Measurements from ENCODE around the gene CEMIP.

The CEMIP gene

DNA sequence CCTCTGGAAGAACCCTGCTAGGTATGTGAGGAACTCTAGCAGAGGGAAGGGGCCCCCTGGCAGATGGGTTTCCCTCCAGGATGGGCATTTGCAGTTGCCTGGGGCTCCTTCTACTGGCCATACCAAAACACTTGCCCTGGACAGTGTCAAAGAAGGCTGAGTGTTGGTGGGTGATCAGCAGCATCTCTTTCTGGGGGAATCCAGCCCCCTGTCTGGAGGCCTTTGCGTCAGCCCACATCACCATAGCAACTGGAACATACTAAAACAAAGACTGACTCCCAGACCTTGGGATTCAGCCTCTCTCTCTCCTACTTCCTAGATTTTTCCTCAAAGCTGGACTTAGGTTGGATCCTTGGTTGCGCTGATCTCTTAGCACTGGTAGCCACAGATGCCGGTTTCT, 8.1 kb downstream of the CEMIP start:
- DNase-seq (ENCODE audit: low read depth in 2 of 2): no peak

DNA sequence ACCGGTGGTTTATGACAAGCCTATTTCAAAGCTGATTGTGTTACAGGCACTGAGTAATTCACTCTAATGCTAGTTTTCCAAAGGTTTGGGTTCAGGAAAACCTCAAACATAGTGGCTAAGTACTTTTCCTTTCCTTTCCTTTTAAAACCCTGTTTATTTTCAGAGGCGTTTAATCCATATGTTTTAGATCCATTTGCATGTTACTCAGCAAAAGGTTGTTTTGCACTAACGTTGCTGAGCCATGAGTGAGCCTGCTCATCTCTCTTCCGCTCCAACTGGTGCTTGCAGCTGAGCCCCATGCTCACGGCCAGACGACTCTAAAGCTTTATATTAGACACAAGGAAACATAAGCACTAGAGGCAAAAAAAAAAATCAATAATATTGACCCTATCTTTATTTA, 9.4 kb downstream of the CEMIP start:
- no peak for DNase-seq (ENCODE audit: low read depth in 2 of 2)

DNA sequence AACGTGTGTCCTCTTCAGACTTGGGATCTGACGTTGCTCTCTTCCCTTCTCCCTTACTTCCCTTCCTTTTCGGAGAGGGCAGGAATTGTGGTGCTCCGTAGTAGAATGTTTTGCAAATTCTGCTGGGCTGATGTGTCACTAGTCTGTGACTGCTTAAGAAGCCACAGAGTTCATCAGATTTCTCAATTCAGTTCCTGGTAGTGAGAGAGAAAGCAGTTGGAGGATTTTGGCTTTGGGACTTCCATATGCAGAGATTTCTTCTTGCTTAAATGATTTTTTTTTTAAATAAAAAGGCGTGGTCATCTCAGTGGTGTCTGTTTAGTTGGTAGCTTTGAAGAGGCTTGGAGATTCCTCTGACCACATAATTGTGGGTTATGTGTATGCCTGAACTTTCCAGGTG, 10.1 kb downstream of the CEMIP start:
- no peak for DNase-seq (ENCODE audit: low read depth in 2 of 2)

DNA sequence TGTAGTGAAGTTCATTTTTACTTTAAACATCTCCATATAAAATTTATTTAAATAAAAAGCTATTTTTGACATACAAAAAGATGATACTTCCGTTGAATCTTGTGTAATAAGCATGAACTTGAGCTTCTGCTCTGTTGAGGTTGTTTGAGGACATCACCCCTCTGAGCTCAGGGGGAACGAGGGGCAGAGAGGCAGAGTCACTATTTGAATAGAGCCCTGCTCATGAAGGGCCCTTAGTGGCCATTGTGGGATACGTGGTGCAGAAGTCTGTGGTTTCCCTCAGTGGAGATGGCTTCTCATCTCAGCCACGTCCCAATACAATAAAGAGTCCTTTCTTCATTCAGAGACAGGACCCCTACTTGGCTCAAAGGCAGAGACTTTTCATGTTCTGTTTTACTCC, 10.6 kb downstream of the CEMIP start:
- DNase-seq (ENCODE audit: low read depth in 2 of 2): no peak

DNA sequence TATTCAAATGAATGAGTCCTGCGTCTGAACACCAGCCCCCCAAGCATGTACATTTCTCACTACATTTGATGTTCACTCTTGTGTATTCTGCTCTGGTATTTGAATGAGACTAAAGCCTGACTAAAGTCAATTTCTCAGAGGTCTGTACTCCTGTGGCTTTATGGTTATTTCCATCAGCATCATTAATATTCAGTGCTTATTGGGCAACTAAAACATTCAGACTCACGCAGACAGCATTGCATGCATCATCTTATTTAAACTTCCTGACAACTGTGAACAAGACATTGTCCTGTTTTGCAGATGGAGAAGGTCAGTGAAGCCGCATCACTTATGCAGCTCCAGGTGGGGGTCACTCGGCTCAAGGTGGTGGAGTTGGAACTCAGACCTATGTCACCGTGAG, 11.1 kb downstream of the CEMIP start:
- DNase-seq (ENCODE audit: low read depth in 2 of 2): no peak

DNA sequence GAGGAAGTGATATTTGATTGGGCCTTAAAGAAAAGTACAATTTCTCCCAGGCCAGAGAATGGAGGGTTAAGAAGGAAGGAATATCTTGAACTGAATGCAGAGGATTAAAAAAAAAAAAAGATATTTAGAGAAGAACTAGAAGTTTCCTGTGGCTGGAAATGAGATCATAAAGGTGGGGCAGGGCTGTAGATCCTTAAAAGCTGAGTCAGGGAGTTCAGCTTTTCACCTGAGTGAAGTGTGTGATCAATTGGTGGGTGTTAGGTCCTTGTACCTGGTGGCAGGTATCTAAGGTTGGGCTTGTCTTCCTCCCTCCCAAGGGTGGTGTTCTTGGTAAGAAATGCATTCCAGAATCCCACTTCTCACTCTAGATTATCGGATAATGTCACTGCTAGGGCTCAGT, 11.8 kb downstream of the CEMIP start:
- DNase-seq (ENCODE audit: low read depth in 2 of 2): no peak

DNA sequence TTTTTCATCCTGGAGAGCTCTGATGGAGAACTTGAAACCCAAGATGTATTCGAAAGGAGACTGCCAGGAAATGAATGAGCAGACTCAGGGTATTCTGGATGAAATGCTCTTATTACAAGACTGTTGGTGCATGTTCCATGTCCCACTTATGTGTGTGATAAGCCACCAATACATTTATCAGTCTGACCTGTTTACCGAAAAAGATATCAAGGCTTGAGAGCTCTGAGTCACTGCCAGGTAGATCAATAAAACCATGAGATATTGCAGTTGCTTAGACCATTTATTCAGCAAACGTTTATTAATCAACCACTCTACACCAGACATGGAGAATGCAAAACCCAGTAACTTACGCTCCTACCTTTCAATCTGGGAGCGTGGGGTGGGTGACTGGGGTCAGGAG, 17.2 kb downstream of the CEMIP start:
- no peak for DNase-seq (ENCODE audit: low read depth in 2 of 2)

DNA sequence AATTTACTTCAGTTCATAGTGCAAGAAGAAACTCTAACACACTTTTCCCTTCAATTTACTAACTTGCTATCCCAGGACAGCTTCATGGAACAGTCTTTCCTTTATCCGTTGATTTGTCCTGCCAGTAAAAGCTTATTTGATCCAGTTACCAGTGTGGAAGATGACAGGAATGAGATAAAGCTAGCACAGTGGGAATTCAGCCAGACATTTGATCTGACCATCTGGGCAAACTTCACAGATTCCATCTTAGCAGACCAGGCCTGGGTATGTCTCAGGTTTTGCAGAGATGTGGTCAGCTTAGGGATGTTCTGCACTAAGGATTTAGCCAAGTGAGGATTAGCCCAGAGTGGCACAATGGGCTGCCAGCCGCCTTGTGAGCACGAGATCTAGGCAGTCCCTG, 19.7 kb downstream of the CEMIP start:
- no peak for DNase-seq (ENCODE audit: low read depth in 2 of 2)

DNA sequence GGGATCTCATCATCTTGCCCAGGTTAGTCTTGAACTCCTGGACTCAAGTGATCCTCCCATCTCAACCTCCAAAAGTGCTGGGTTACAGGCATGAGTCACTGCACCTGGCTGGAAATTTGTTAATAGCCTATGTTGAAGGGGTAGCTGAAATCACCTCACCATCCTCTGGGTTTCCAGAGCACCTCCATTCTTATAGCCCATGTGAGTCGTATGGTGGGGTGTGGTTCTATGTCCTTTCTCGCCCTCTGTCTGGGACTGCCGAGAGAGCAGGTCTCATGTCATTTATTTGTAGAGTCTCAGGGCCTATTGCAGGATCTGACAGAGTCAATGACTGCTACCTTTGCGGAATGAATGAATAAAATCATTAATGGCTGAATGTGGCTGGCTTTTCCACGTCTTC, 20.9 kb downstream of the CEMIP start:
- no peak for DNase-seq (ENCODE audit: low read depth in 2 of 2)

DNA sequence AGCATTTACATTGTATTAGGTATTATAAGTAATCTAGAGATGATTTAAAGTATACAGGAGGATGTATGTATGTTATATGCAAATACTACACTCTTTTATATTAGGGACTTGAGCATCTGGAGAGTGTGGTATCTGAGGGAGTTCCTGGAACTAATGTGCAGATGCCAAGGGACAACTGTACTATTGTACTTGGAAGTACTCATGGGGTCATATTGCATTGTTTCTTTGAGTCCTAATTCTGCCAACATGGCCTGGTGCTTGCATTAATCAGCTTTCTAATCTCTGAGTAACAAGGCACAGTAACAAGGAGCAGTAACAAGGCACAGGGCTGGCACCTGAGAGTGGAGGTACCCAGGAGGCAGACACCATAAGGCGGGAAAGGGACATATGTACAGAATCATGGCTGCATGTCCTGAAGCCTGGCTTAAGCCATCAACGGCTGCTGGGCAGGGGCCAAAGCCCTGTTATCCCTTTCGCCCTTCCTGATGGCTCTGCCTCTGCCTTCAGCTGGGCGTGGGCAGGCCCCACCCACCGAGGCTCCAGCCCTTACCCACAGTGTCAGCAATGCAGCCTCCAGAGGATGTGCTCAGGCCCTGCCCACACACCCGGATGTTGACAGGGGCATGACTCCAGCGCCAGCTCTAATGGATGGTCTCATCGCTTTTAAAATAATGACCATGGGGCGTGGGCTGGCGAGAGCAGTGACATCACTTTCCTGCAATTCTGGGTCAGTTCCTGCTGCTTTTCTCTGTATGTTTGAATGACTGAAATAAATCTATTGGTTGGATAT, 22.9 kb downstream of the CEMIP start:
- DNase-seq (ENCODE audit: low read depth in 2 of 2): no peak

DNA sequence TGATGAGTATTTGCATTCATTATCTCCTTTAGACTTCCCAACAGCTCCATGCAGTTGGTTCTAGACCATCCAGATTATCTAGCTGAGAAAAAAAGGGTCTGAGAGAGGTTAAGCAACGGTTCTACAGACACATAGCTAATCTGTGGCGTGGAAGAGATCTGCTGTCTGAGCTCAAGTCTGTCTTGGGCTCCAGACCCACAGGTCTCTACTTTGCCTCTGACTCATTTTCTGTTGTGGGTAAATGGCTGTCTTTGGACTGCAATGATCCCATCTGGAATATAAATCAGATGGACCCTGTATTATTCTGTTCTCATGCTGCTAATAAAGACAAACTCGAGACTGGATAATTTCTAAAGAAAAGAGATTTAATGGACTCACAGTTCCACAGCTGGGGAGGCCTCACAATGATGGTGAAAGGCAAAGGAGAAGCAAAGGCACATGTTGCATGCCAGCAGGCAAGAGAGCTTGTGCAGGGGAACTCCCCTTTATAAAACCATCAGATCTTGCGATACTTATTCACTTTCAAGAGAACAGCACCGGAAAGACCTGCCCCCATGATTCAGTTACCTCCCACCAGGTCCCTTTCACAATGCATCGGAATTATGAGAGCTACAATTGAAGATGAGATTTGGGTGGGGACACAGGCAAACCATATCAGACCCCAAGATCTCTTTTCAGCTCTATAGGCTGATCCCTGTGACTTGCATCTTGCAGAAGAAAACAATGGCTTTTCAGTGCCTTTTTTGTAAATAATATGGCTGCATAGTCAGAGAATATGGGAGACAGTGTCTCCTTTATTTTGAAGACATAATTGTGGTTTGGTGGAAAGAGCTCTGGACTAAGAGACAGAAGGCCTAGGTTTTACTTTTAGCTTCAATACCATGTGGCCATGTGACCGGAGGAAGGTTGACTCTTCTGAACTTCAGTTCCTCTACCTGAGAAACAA, 24.7 kb downstream of the CEMIP start:
- peak in 1 of 2 donors; percentile 17 for DNase-seq (ENCODE audit: low read depth in 2 of 2)

DNA sequence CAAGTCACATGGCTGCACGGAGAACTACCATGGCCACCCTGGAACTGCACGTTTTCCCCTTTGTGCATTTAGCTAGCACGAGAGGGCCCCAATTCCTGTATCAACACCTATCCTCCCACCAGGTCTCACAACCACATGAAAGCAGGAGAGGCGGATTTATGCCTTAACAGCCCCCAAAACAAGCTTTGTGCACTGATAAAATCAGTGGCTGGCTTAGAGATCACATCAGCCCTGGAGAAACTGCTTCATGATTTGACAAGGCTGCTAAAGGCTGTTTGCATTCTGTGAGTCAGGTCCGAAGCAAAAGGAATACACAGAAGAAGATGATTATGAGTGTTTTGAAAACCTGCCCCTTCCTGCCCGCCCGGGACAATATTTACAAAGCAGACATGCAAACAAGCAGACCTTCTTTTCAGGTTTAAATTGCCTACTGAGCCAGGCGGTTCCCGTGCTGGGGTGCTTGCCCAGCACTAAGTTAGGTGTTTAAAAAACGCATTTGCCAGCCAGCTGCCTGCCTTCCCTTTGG, 25.9 kb downstream of the CEMIP start:
- DNase-seq (ENCODE audit: low read depth in 2 of 2): no peak

DNA sequence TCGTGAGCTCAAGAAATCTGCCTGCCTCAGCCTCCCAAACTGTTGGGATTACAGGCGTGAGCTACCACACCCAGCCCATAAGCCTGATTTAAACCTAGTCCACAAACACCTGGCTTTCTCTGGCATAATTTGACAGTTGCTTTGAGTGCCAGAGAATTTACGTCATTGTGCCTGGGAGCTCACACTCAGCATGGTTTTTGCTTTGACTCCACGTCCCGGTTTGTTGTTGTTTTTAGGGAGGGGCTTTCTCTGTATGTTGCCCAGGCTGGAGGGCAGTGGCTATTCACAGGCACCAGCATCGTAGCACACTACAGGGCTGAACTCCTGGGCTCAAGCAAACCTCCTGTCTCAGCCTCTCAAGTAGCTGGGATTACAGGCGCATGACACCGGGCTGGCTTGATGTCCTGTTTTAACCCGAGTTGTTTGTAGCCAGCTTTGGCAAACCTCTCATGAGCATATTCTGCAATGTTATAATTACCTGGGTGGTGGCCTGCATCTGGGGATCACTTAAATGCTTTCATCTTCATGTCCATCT, 32.7 kb downstream of the CEMIP start:
- DNase-seq (ENCODE audit: low read depth in 2 of 2): no peak

DNA sequence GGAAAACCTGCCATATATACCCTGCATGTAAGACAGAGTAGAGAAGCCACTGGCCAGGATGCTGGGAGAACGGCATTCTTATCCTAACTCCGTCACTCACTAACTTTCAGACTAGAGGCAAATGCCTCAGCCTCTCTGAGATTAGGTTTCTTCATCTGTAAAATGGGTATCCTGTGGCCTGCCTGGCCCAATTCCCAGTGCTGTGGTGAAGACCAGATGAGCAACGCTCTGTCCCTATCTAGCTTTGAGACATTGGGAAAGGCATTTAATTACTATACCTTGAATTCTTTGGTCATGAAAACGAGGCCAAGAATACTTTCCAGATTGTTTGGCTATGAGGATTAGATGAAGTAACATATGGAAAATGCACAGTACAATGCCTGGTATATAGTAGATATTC, 35.9 kb downstream of the CEMIP start:
- no peak for DNase-seq (ENCODE audit: low read depth in 2 of 2)

DNA sequence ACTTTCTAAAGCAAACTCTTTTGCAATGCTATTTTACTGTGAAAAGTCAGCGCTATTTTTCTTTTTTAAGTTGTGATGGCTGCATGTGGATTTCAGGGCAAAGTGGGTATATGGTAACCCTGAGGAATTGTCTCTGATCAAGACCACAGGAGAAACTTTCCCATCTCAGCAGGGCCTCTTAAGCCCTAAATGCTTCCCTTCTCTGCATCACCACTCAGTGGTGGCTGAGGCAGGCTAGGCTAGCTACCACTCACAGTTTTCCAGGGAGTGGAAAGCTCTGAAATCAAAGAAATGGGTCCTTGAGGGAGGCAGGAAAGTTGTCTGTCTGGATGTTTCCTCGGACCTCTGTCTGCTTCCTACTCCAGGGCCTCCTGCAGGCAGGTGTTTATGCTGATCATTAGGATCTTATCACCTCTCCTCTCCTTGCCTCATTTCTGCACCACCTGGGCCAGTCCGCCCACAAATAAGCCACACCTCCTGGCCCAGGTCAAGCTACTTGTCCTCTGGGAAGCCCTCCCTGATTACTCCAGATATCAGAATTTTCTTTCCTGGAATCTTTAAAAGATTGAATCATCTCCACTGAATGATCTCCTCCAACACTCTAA, 37.0 kb downstream of the CEMIP start:
- no peak for DNase-seq (ENCODE audit: low read depth in 2 of 2)

DNA sequence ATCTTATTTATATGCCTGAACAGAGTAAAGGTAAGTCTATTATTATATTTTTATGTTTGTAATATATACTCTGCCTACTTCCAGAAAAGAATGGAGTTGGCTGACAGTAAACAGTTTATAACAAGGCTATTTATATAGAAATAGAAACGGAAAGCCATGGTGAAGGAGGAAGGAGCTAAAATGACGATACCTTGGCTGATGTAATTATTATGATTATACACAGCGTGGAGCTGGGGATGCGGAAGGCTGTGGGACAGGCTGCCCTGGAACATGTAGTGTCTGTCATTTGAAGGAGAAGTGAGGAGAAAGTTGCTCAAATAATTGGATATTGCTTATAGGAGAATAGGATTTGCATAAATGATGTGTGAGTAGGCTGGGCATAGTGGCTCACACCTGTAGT, 37.8 kb downstream of the CEMIP start:
- no peak for DNase-seq (ENCODE audit: low read depth in 2 of 2)

DNA sequence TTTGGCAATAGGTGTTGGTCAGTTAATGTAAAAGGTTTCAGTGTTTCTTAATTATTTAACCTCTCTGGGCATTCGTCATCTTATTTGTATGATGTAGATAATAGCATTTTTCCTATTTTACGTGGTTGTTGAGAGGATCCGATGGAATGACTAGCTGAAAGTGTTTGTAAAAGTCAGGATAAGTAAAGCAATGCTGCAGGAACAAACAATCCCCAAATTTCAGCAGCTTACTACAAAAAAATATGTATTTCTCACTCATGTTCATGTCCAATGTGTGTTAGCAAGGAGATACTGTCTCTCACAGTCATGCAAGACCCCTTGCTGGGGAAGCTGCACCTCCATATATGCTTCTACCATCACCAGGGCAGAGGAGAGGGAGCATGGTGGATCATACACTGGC, 38.7 kb downstream of the CEMIP start:
- DNase-seq (ENCODE audit: low read depth in 2 of 2): no peak

DNA sequence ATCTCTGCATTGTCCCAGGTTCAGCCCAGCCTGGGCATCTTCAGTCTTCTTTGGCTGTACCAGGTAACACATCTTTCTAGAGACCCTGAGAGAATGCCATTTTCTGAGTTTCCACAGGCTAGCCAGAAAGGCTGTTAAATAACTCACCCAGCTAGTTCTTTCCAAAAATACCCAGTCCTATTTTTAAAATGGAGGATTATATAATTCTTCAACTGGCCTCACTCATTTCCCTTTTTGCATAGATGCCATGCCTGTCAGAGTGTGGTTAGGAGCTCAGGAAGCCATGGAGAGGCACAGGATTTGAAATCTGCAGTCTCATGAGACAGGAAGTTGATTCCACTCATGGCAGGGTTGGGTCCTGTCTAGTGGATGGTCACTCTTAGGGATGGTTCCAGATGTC, 39.8 kb downstream of the CEMIP start:
- no peak for DNase-seq (ENCODE audit: low read depth in 2 of 2)

DNA sequence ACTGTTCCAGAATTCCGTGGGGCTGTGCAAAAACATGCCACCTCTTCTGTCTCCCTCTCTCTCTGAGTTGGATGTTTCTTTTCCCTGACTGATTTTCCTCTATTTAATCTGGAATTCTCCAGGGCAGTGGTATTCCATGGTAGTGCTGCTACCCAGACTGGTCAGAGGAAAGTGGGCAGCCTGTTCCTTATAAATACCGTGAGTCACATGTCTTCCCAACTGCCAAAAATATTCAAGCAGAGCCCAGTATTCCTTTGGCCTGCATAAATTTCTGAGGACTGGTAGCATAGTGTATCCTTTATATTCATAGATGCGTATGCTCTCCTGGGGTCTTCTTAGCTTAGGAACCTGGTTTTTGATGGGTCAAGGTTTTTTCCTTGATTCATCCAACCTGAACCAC, 40.9 kb downstream of the CEMIP start:
- no peak for DNase-seq (ENCODE audit: low read depth in 2 of 2)

DNA sequence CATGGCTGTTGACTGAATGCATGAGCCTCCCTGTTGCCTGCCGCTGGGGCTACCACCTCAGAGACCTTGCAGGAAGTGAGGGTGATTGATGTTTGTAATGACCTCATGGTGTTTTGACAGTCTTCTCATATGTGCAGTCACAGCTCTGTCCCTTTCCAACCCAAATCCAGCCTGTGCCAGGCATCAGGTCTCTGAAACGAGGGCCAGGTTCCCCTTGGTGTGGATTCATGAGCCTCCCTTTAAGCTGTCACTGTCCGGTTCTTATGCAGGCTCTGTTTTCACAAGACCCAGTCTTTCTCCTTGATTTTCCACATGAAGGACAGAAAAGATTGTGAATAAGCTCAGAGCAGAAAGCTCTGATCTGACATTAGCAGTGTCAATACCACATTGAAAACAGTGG, 43.1 kb downstream of the CEMIP start:
- no peak for DNase-seq (ENCODE audit: low read depth in 2 of 2)

DNA sequence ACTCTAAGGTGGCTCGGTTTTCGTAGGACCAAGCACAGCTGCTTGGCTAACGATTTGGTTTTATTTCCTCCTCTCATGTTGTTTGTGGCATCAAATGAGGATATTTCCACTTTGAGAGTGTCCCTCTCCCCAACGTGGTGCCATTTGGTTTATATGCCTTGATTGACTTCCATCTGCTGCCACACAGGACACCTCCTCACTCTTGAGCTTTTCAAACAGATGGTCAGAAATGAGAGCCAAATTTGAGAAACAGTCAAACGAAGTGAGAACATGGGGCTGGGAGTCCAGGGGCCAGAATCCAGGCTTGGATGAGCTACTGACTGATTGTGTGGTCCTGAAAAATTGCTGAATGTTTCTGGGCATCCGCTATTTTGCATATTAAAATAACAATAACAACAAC, 43.5 kb downstream of the CEMIP start:
- DNase-seq (ENCODE audit: low read depth in 2 of 2): no peak

DNA sequence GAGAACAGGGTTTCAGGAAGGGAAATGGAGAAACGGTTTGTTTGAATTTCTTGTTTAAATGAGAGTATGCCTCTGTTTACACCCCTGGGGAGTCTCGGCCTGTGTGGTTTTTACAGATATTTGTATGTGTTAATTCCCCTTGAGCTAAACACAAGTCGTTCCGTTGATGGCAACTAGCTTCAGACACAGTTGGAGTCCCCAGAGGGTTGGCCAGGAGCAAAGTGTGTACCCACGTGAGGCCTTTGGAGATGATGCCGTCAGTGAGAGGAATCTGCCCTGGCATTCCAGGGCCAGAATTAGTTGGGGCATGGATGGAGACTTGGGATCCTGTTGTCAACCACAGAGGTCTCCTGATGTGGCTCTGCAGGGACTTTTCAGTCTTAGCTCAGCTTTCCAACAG, 44.0 kb downstream of the CEMIP start:
- no peak for DNase-seq (ENCODE audit: low read depth in 2 of 2)
